ENCODE results near the gene THBS1.

Gene THBS1

GRCh38 chr15:39574427-39574826, 6.5 kb upstream of the THBS1 start:
- no peak for DNase-seq

GRCh38 chr15:39575180-39575579, 5.7 kb upstream of the THBS1 start:
- DNase-seq, result no peak

- DNase-seq, result no peak
These were observed 1.9 kb upstream of the THBS1 start for GRCh38 chr15:39578851-39579486.

- no peak for DNase-seq
These were observed 1.3 kb upstream of the THBS1 start for GRCh38 chr15:39579487-39580116.

- peak; percentile 90 for DNase-seq
These were observed 778 bp upstream of the THBS1 start for GRCh38 chr15:39580117-39580484.

GRCh38 chr15:39581242-39581792, 438 bp downstream of the THBS1 start:
- DNase-seq, result no peak

GRCh38 chr15:39581793-39582285, 960 bp downstream of the THBS1 start:
- DNase-seq, result no peak

- DNase-seq, result no peak
These were observed 1.6 kb downstream of the THBS1 start for GRCh38 chr15:39582286-39582976.

GRCh38 chr15:39582977-39583595, 2.2 kb downstream of the THBS1 start:
- no peak for DNase-seq

GRCh38 chr15:39583596-39584265, 2.9 kb downstream of the THBS1 start:
- DNase-seq, result peak; percentile 39

- no peak for DNase-seq
These were observed 3.4 kb downstream of the THBS1 start for GRCh38 chr15:39584266-39584659.

GRCh38 chr15:39584662-39585388, 3.9 kb downstream of the THBS1 start:
- DNase-seq, result no peak

GRCh38 chr15:39585389-39585841, 4.5 kb downstream of the THBS1 start:
- DNase-seq, result no peak

GRCh38 chr15:39585871-39586301, 5.0 kb downstream of the THBS1 start:
- no peak for DNase-seq

GRCh38 chr15:39586387-39587095, 5.7 kb downstream of the THBS1 start:
- no peak for DNase-seq

GRCh38 chr15:39587096-39587721, 6.3 kb downstream of the THBS1 start:
- DNase-seq, result no peak

- no peak for DNase-seq
These were observed 7.1 kb downstream of the THBS1 start for GRCh38 chr15:39587731-39588530.

GRCh38 chr15:39588531-39589192, 7.8 kb downstream of the THBS1 start:
- DNase-seq, result no peak

- no peak for DNase-seq
These were observed 8.4 kb downstream of the THBS1 start for GRCh38 chr15:39589193-39589814.

All from activated CD4-positive, alpha-beta T cell treated with anti-CD3 and anti-CD28 coated beads, Interleukin-2, amount 50 U/mL, for 16 hours (primary cell).